HG02840 (cell line): Measurements from ENCODE around the gene KCNJ6.
"Not testable (repeated sequence)": the region's sequence is repeated elsewhere in the genome, so short reads cannot be mapped to it uniquely, and the experiment has no call there.

ENCODE experiments used
- ATAC-seq: cut with Tn5 transposase; IDR thresholded peaks from one replicate; pipeline ENCODE4 v1.9.1; 2021; ENCODE audit warnings: mild to moderate bottlenecking, moderate library complexity, moderate number of reproducible peaks; ENCODE audit not compliant: unreplicated experiment, low FRiP score

KCNJ6 gene

GRCh38 chr21:37688952-37689659, 227.2 kb downstream of the KCNJ6 start:
- ATAC-seq = no peak

DNA sequence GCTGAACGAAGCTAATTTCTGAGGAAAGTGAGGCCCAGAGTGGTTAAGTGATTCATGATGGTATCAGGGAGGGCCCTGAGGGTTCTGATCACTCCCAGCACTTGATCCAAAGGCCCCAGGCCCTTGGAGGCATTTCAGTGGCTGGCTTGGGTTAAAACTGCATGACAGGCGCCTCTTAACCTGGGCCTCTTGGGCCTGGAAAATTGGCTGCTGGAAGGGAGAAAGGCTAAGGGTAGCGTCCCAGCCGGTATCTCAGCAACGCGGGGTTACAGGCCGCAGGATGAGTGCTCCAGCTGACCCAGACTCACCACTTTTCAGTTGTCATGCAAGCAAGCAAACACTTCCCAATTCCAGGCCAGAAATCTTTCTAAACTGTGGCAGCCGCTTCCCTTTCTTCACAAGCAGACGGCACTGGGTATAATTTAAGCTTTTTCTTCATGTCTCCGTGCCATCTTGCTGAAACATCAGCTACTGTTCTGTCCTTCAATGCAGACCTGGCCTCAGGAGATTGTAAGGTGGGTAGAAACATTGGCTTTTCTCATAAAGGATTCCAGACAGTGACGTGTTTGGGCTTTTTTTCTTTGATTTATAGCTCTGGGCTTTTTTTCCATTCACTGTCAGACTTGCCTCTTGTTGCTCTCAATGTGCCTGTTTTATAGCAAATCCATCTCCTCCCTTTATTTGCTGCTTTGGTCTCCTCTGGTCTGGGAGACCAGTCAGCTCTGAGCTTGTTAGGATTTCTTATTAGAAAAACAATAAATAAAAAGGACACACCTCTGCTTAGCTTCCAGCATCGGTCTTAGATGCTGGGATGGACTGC, 229.1 kb downstream of the KCNJ6 start:
- no peak for ATAC-seq

GRCh38 chr21:37684547-37684946, 231.7 kb downstream of the KCNJ6 start:
- no peak for ATAC-seq

DNA sequence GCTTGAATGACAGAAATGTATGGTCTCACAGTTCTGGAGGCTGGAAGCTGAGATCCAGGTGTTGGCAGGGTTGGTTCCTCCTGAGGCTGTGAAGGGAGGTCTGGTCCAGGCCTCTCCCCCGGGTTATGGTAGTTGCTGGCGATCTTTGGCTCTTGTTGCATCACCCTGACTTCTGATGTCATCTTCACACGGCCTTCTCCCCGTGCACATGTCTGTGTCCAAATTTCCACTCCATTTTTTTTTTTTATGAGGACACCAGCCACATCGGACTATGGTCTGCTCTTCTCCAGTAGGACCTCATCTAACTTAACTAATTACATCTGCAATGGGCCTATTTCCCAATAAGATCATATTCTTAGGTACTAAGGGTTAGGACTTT, 232.2 kb downstream of the KCNJ6 start:
- ATAC-seq = no peak

GRCh38 chr21:37683396-37684114, 232.7 kb downstream of the KCNJ6 start:
- no peak for ATAC-seq

DNA sequence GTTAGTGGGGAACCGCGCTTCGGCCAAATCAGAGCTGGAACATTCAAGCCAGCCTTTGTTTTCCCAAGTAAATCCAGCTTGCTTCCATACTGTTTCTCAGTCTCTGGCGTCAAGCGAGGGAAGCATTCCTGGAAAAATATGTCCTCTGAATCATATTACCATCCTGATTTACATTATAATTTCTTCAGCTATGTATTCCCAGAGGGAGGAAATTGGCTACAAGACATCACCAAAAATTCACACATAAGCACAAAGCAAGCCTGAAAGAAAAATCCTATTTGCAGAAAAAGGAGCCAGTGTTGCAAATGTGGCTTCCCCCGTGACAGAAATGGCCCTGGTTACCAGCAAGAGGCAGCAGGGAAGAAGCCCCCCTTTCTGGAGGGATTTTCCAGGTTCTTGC, 233.3 kb downstream of the KCNJ6 start:
- no peak for ATAC-seq

- no peak for ATAC-seq
Observed at GRCh38 chr21:37677006-37677405, 239.3 kb downstream of the KCNJ6 start.

- no peak for ATAC-seq
Observed at GRCh38 chr21:37675202-37675801, 241.0 kb downstream of the KCNJ6 start.

GRCh38 chr21:37673801-37674575, 242.3 kb downstream of the KCNJ6 start:
- ATAC-seq = no peak

DNA sequence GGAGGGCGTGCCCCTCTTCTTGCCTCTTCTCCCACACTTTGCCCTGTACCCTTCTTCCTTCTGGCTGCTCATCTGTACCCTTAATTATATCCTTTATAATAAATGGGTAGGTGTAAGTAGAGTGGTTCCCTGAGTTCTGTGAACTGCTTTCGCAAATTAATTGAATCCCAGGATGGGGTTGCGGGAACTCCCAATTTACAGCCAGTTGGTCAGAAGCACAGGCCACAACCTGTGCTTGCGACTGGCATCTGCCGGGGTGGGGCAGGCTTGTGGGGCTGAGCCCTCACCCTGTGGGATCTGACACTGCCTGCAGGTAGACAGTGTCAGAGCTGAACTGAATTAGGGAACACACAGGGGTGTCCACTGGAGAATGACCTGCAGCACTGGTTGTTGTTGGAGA, 244.9 kb downstream of the KCNJ6 start:
- ATAC-seq = no peak

GRCh38 chr21:37670883-37671282, 245.4 kb downstream of the KCNJ6 start:
- no peak for ATAC-seq

DNA sequence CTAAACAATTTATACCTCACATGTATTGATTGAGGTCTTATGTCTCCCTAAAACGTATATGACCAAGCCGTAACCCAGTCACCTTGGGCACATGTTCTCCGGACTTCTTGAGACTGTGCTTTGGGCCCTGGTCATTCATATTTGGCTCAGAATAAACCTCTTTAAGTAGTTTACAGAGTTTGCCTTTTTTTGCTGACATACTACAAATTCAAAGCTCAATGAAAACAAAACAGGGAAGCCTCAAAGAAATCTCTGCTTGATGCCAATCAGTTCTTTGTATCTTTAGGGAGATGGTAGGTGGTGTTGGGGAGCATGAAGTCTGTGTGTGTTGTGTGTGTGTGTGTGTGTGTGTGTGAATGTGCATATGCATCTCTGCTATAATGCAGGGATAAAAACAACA, 247.0 kb downstream of the KCNJ6 start:
- no peak for ATAC-seq

DNA sequence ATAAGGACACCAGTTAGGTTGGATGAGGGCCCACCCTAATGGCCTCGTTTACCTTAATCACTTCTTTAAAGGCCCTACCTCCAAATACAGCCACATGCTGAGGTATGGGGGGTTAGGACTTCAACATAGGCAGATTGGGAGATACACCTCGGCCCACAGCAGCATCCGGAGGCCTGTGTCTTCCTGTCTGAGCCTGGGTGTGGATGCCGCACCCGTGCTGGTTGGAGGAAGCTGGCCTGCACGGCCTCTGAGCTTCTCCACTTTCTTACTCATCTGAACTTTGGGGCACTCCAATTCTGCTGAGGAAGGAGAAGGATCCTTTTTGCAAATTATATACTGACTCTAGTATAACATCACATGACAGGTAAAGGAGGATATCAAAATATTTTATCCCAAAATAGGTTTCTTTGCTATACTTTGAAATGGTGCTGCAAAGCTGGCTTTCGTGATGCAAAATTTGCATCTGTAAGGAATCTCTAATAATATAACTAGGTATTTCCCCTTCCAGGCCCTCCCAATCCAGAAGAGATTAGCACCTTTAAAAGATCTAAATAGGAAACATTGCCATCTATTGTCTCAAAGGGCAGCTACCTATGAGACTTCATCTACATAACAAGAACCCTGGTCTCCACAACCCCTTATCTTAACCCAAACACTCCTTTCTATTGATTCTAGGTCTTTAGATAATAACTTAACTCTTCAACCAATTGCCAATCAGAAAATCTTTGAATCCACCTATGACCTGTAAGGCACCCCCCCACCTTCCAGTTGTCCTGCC, 247.6 kb downstream of the KCNJ6 start:
- no peak for ATAC-seq

- ATAC-seq = no peak
Observed at GRCh38 chr21:37667380-37667779, 248.9 kb downstream of the KCNJ6 start.

DNA sequence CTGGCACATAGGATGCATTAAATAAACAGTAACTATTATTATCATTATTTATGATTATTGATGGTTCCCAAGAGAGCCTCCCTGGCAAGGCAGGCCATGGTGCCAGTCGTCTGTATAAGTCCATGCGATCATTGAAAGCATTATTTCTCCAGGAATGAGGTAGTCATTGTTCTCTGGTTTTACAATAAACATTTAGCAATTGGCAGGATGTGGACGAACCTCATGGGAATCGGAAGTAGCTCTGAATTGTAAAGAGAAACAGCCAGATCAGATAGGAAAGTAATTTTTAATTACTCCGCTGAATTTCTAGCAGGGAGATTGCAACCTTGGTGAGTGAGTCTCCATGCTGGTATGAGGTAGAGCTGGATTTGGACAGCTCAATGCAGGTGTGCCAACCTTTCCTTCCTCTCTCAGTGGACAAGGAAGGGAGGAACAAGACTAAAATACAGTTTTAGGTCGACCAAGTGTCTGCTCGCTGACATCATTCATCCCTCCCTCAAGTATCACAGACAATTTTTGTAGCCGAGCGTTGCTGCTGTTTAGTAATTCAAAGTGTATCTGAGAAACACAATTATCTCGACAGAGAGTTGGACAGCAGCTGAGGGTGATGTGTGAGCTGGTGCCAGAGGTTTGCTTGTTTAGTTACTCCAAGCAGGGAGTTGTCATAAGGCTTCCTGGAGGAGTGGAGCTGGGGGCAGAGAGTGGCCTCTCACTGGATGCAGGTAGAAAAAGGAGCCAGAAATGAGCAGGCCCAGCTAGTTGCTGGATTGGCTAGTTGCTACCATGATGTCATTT, 250.8 kb downstream of the KCNJ6 start:
- no peak for ATAC-seq

- ATAC-seq = not testable (repeated sequence)
Observed at GRCh38 chr21:37662227-37662626, 254.0 kb downstream of the KCNJ6 start.

DNA sequence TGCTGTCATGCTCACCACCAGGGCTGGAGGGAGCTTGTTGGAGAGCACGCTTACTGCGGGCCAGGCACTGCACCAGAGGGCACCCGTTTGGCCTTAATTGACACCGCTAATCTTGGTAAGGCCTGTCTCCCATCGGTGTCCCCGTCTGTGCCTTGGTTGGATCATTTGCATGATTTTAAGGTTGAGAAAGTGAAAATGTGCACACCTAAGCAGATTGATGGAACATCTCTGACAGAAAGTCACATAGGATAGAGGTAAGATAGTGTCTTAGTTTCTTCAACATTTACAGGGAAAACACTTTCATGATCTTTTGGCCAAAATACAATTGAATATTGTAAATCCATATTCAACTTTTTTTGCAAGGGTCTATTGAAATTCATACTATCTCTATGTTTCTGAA, 255.5 kb downstream of the KCNJ6 start:
- no peak for ATAC-seq

GRCh38 chr21:37659874-37660273, 256.4 kb downstream of the KCNJ6 start:
- ATAC-seq = no peak
